GM19351 (cell line): ENCODE data around the gene KCNJ3.
"Not testable (repeated sequence)": the region's sequence is repeated elsewhere in the genome, so short reads cannot be mapped to it uniquely, and the experiment has no call there.

Experiments used
- ATAC-seq: cut with Tn5 transposase; IDR thresholded peaks from one replicate; pipeline ENCODE4 v1.9.1; 2021; ENCODE audit warnings: mild to moderate bottlenecking, moderate library complexity; ENCODE audit not compliant: unreplicated experiment

The KCNJ3 gene

DNA sequence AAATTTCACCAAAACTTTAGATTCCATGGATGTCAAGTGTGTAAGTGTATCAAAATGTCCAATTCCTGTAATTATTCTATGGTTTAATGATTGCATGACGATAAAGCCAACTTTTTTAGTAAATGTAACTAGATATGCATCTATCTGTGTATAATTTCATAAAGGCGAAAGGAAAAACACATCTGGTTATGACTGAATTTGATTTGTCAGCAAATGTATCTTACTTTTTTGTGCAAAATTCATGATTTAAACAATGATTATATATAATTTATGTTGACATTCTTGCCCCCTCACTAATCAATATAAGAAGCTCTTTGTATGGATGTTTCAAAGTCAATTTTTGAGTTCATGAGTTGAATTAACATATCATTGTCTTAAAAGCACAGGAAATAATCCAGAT, 138.5 kb downstream of the KCNJ3 start:
- ATAC-seq, result no peak

DNA sequence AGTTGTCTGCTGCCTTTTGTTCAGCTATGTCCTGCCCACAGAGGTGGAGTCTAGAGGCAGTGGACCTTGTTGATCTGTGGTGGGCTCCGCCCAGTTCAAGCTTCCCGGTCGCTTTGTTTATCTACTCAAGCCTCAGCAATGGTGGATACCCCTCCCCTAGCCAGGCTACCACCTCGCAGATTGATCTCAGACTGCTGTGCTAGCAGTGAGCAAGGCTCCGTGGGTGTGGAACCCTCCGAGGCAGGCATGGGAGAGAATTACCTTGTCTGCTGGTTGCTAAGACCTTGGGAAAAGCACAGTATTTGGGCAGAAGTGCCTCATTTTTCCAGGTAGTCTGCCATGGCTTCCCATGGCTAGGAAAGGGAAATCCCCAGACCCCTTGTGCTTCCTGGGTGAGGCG, 146.0 kb downstream of the KCNJ3 start:
- ATAC-seq, result no peak

- ATAC-seq, result no peak
Observed at GRCh38 chr2:154846842-154847241, 148.3 kb downstream of the KCNJ3 start.

DNA sequence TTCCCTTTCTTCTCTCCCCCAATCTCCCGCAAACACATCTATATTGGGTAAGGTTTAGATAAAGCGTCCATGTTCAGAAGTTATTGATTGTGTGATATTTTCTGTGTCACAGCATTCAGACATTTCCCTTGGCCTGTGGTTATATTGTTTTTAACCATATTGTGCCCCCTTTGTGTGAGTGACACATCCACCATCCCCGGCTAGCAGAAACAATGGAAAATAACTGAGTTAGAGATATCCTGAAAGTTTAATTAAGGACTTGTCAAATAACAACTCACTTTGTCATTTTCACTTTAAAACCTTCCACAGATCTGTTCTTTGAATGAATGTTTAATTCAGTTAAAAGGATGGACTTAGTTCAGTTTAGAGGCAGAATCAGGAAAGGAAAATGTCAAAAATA, 151.0 kb downstream of the KCNJ3 start:
- ATAC-seq, result no peak

DNA sequence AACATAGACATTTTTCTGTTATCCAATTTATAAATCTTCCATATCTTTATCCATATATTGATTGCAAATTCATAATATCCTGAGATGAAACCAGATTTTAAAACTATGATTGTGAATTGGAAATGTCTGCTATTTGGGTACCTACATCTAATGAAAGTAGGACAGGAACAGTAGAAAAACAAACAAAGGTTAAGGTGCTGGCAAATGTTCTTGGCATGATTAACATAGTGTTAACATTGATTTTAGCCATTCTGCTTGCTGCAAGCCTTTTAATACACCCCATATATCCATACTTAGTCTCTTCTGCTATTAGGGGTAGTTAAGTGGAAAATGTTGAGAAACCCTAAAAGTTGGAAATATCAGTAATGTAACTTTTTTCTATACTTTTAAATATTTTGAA, 152.0 kb downstream of the KCNJ3 start:
- no peak for ATAC-seq

GRCh38 chr2:154855138-154855537, 156.6 kb downstream of the KCNJ3 start:
- no peak for ATAC-seq

DNA sequence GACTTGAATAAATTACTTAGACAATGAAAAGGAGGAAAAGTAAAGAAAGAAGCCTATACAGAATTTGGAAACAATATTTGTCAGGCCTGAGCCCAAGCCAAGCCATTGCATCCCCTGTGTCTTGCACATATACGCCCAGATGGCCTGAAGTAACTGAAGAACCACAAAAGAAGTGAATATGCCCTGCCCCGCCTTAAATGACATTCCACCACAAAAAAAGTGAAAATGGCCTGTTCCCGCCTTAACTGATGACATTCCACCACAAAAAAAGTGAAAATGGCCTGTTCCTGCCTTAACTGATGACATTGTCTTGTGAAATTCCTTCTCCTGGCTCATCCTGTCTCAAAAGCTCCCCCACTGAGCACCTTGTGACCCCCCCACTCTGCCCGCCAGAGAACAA, 168.7 kb downstream of the KCNJ3 start:
- ATAC-seq, result not testable (repeated sequence)

- ATAC-seq, result no peak
Observed at GRCh38 chr2:154875999-154876398, 177.5 kb downstream of the KCNJ3 start.

- peak; percentile 47 for ATAC-seq
Observed at GRCh38 chr2:154882725-154883124, 184.2 kb downstream of the KCNJ3 start.

- ATAC-seq, result no peak
Observed at GRCh38 chr2:154886316-154886715, 187.8 kb downstream of the KCNJ3 start.

GRCh38 chr2:154898269-154898668, 199.8 kb downstream of the KCNJ3 start:
- no peak for ATAC-seq

GRCh38 chr2:154901063-154901462, 202.6 kb downstream of the KCNJ3 start:
- ATAC-seq, result no peak
